Measurements from ENCODE around the gene MAS1. TPM values are rescaled to one million over a fixed set of nuclear protein-coding genes. Genes with fewer than 3 reads are reported as not detected.

MAS1 gene
- total RNA-seq, 4 donors from 2014 or later, result not detected

GRCh38 chr6:159939591-159940016 is 48.8 kb downstream of the MAS1 start:
- Histone ChIP-seq H3K36me3 (no peaks in the 10 kb centered on the region), H3K27ac (replicated peaks in 1 of 4) (no peak overlapping the region), H3K4me3 (no peak overlapping the region), H3K27me3 (no peaks in the 10 kb centered on the region), H3K9me3 (peaks cover 0 to 16% (median 13%) of the 10 kb centered on the region in 4 donors), H3K4me1 (peaks cover 0 to 4% (median 0%) of the 10 kb centered on the region in 4 donors)
- TF ChIP-seq POLR2A (IDR thresholded peaks at IDR 0.05; ENCODE audit: low read depth), result no peak
- TF ChIP-seq EP300 (IDR thresholded peaks at IDR 0.05), result no peak
- TF ChIP-seq CTCF (IDR thresholded peaks at IDR 0.05), result no peak
- no peak for TF ChIP-seq POLR2AphosphoS5 (IDR thresholded peaks at IDR 0.05)
- DNase-seq (ENCODE audit: extremely low spot score), result no peak
- 86% methylated on average over 6 of the region's 6 CpGs for WGBS
- intact Hi-C loops (cut with DNase I), result no loop called here

Other genes starting within 250 kb of the MAS1 start
- 100 to 1,000 TPM; 147 to 927 (median 395) TPM for gene SOD2, start 197.7 kb upstream of the MAS1 start, total RNA-seq
- 10 to 100 TPM; 62.7 to 96.9 (median 75.3) TPM for gene WTAP, start 163.5 kb upstream of the MAS1 start, total RNA-seq
- gene ACAT2, start 128.9 kb upstream of the MAS1 start, total RNA-seq, result 1 to 10 TPM; 4.7 to 9.1 (median 6.9) TPM
- gene TCP1, start 101.4 kb upstream of the MAS1 start, total RNA-seq, result 100 to 1,000 TPM; 103 to 140 (median 121) TPM
- 10 to 100 TPM; 63.3 to 92.9 (median 69.2) TPM for gene MRPL18, start 100.5 kb upstream of the MAS1 start, total RNA-seq
- under 1 TPM in 1 of 4 donors, not detected in 3; 0.23 TPM for gene PNLDC1, start 90.7 kb upstream of the MAS1 start, total RNA-seq
- 10 to 100 TPM; 43.6 to 75.3 (median 58.4) TPM for gene IGF2R, start 78.1 kb downstream of the MAS1 start, total RNA-seq
- gene SLC22A1, start 230.8 kb downstream of the MAS1 start, total RNA-seq, result under 1 TPM in 3 of 4 donors, not detected in 1; 0.26 to 0.52 (median 0.33) TPM

Measured in esophagus muscularis mucosa (tissue), 4 donors.